ENCODE data around the gene PNLIP. TPM values are rescaled to one million over a fixed set of nuclear protein-coding genes. Genes with fewer than 3 reads are reported as not detected.

Gene PNLIP
- total RNA-seq, 2 experiments from 2014 or later = not detected

- no peak overlapping the region for H3K27ac ChIP-seq (ENCODE audit: low read depth, low read length, poor library complexity, severe bottlenecking)
- no peaks in the 10 kb centered on the region for H3K79me2 ChIP-seq (ENCODE audit: insufficient read depth, low read depth, low read length)
- DNase-seq (ENCODE audit: low spot score) = no peak
- intact Hi-C loops (cut with micrococcal nuclease; ENCODE audit: unreplicated experiment) = no loop called here
- no peak overlapping the region for H2AFZ ChIP-seq (ENCODE audit: low read length)
- H3K4me1 ChIP-seq (ENCODE audit: insufficient read depth, low read length, poor library complexity, severe bottlenecking) = no peaks in the 10 kb centered on the region
- POLR2A ChIA-PET = no interaction called here
- H3K9me2 ChIP-seq (ENCODE audit: insufficient read depth, low read length) = no peaks in the 10 kb centered on the region
- CTCF ChIA-PET (ENCODE audit: unreplicated experiment) = no interaction called here
- no peaks in the 10 kb centered on the region for H3K9me3 ChIP-seq (ENCODE audit: low read length)
- BruUV-seq (replicated peaks) = no TSS peak
- TF ChIP-seq EZH2phosphoT487 (IDR thresholded peaks at IDR 0.05; ENCODE audit: borderline replicate concordance, low read depth, low read length) = no peak
- TF ChIP-seq, protein P1, sequence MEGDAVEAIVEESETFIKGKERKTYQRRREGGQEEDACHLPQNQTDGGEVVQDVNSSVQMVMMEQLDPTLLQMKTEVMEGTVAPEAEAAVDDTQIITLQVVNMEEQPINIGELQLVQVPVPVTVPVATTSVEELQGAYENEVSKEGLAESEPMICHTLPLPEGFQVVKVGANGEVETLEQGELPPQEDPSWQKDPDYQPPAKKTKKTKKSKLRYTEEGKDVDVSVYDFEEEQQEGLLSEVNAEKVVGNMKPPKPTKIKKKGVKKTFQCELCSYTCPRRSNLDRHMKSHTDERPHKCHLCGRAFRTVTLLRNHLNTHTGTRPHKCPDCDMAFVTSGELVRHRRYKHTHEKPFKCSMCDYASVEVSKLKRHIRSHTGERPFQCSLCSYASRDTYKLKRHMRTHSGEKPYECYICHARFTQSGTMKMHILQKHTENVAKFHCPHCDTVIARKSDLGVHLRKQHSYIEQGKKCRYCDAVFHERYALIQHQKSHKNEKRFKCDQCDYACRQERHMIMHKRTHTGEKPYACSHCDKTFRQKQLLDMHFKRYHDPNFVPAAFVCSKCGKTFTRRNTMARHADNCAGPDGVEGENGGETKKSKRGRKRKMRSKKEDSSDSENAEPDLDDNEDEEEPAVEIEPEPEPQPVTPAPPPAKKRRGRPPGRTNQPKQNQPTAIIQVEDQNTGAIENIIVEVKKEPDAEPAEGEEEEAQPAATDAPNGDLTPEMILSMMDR (conservative IDR thresholded peaks at IDR 0.05; ENCODE audit: low read length) = no peak
- H3K4me3 ChIP-seq (ENCODE audit: low read depth, low read length, poor library complexity, severe bottlenecking) = no peak overlapping the region
- H3K36me3 ChIP-seq (ENCODE audit: insufficient read depth, low read length) = no peaks in the 10 kb centered on the region
- no peak overlapping the region for H3K4me2 ChIP-seq (ENCODE audit: low read length)
- H4K20me1 ChIP-seq (ENCODE audit: insufficient read depth, low read length) = no peaks in the 10 kb centered on the region
These were observed 60.3 kb downstream of the PNLIP start for GRCh38 chr10:116606061-116606483.

DNA sequence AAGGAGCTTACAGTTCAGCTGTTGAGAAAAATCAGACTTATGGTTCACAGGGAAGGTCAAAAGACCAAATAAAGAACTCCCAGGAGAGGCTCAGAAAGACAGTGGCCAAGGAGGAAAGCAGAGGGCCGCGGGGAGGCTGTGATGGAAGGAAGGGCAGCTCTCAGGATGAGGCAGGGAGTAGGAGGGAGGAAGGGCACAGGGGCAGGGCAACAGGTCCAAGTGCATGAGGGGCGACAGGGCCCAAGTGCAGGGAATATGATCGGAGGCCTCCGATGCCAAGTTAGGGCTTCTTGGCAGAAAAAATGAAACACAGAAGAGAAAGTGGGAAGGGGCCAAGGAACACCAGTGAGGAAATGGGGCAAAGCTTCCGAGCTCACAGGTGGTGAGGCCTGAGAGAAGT lies 61.6 kb downstream of the PNLIP start:
- POLR2A ChIA-PET = interaction anchor here (1.0 kb wide), 1 partner anchor 9 kb away, joined by 3 read pairs; no protein-coding TSS in a partner anchor
- no peaks in the 10 kb centered on the region for H4K20me1 ChIP-seq (ENCODE audit: insufficient read depth, low read length)
- DNase-seq (ENCODE audit: low spot score) = no peak
- CTCF ChIA-PET (ENCODE audit: unreplicated experiment) = no interaction called here
- H3K4me3 ChIP-seq (ENCODE audit: low read depth, low read length, poor library complexity, severe bottlenecking) = no peak overlapping the region
- H3K36me3 ChIP-seq (ENCODE audit: insufficient read depth, low read length) = no peaks in the 10 kb centered on the region
- H3K4me2 ChIP-seq (ENCODE audit: low read length) = no peak overlapping the region
- TF ChIP-seq, protein P1 (conservative IDR thresholded peaks at IDR 0.05; ENCODE audit: low read length) = no peak
- TF ChIP-seq EZH2phosphoT487 (IDR thresholded peaks at IDR 0.05; ENCODE audit: borderline replicate concordance, low read depth, low read length) = no peak
- intact Hi-C loops (cut with micrococcal nuclease; ENCODE audit: unreplicated experiment) = no loop called here
- BruUV-seq (replicated peaks) = no TSS peak
- H3K79me2 ChIP-seq (ENCODE audit: insufficient read depth, low read depth, low read length) = no peaks in the 10 kb centered on the region
- H3K9me2 ChIP-seq (ENCODE audit: insufficient read depth, low read length) = no peaks in the 10 kb centered on the region
- no peaks in the 10 kb centered on the region for H3K4me1 ChIP-seq (ENCODE audit: insufficient read depth, low read length, poor library complexity, severe bottlenecking)
- no peak overlapping the region for H3K27ac ChIP-seq (ENCODE audit: low read depth, low read length, poor library complexity, severe bottlenecking)
- H3K9me3 ChIP-seq (ENCODE audit: low read length) = no peaks in the 10 kb centered on the region
- no peak overlapping the region for H2AFZ ChIP-seq (ENCODE audit: low read length)

- no peak overlapping the region for H3K4me2 ChIP-seq (ENCODE audit: low read length)
- H3K79me2 ChIP-seq (ENCODE audit: insufficient read depth, low read depth, low read length) = no peaks in the 10 kb centered on the region
- ChIA-PET POLR2A (interaction anchor here (0.5 to 0.7 kb wide), 2 partner anchors 8 to 65 kb away, joined by 3 read pairs; no protein-coding TSS in a partner anchor), CTCF (ENCODE audit: unreplicated experiment) (no interaction called here)
- no peaks in the 10 kb centered on the region for H3K36me3 ChIP-seq (ENCODE audit: insufficient read depth, low read length)
- H3K4me1 ChIP-seq (ENCODE audit: insufficient read depth, low read length, poor library complexity, severe bottlenecking) = no peaks in the 10 kb centered on the region
- intact Hi-C loops (cut with micrococcal nuclease; ENCODE audit: unreplicated experiment) = no loop called here
- DNase-seq (ENCODE audit: low spot score) = no peak
- no peaks in the 10 kb centered on the region for H4K20me1 ChIP-seq (ENCODE audit: insufficient read depth, low read length)
- H3K9me2 ChIP-seq (ENCODE audit: insufficient read depth, low read length) = no peaks in the 10 kb centered on the region
- H3K9me3 ChIP-seq (ENCODE audit: low read length) = no peaks in the 10 kb centered on the region
- TF ChIP-seq, protein P1 (conservative IDR thresholded peaks at IDR 0.05; ENCODE audit: low read length) = no peak
- no peak for TF ChIP-seq EZH2phosphoT487 (IDR thresholded peaks at IDR 0.05; ENCODE audit: borderline replicate concordance, low read depth, low read length)
- H2AFZ ChIP-seq (ENCODE audit: low read length) = no peak overlapping the region
- no TSS peak for BruUV-seq (replicated peaks)
- no peak overlapping the region for H3K4me3 ChIP-seq (ENCODE audit: low read depth, low read length, poor library complexity, severe bottlenecking)
- H3K27ac ChIP-seq (ENCODE audit: low read depth, low read length, poor library complexity, severe bottlenecking) = no peak overlapping the region
These were observed 63.2 kb downstream of the PNLIP start for GRCh38 chr10:116608686-116609594.
